Fibroblast of the aortic adventitia (primary cell): ENCODE data around the gene CLIC5. TPM values are rescaled to one million over a fixed set of nuclear protein-coding genes. Genes with fewer than 3 reads are reported as not detected.

Source experiments
- DNase-seq: peaks from one replicate; pipeline ENCODE4 v3.0.0-alpha.2; 2010; ENCODE audit warnings: low read depth
- H3K4me3 ChIP-seq: 2 replicates; pipeline ENCODE4 v1.5.1; 2011; ENCODE audit warnings: low read depth, mild to moderate bottlenecking, control low read depth, low read length, moderate library complexity
- total RNA-seq: library from RNA; depleted of rRNA; stranded (reverse); fragments of >200 nt; gene quantifications from 2 replicates; pipeline ENCODE4 v1.2.3, GENCODE V29; 2012; ENCODE audit warnings: low replicate concordance
- TF ChIP-seq, protein P1 (sequence below): IDR thresholded peaks from 2 replicates; pipeline ENCODE4 v1.5.1; 2011; ENCODE audit warnings: mild to moderate bottlenecking, low read length, control low read depth, inconsistent platforms; ENCODE audit not compliant: insufficient read depth

CLIC5 gene
- total RNA-seq, 1 donor, result not detected

DNA sequence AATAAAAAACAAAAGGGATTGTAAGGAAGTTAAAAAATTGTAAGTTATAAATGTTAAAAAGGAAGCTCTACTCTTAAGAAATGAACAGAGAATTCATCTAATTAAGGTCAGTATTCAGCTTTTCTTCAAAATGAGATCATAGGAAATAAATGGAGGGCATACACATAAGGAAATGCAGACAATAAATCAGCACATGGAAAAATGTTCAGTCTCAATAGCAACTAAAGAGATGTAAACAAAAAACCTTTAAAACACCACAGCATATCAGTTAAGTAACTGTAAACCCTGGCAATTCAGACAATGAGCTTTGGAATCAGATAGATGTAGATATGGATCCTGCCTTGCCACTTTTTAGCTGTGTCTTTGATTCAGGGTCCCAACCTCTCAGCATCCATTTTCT lies 24.0 kb upstream of the CLIC5 start:
- no peak for DNase-seq
- H3K4me3 ChIP-seq, result no peak overlapping the region
- TF ChIP-seq, protein P1, sequence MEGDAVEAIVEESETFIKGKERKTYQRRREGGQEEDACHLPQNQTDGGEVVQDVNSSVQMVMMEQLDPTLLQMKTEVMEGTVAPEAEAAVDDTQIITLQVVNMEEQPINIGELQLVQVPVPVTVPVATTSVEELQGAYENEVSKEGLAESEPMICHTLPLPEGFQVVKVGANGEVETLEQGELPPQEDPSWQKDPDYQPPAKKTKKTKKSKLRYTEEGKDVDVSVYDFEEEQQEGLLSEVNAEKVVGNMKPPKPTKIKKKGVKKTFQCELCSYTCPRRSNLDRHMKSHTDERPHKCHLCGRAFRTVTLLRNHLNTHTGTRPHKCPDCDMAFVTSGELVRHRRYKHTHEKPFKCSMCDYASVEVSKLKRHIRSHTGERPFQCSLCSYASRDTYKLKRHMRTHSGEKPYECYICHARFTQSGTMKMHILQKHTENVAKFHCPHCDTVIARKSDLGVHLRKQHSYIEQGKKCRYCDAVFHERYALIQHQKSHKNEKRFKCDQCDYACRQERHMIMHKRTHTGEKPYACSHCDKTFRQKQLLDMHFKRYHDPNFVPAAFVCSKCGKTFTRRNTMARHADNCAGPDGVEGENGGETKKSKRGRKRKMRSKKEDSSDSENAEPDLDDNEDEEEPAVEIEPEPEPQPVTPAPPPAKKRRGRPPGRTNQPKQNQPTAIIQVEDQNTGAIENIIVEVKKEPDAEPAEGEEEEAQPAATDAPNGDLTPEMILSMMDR, result no peak

DNA sequence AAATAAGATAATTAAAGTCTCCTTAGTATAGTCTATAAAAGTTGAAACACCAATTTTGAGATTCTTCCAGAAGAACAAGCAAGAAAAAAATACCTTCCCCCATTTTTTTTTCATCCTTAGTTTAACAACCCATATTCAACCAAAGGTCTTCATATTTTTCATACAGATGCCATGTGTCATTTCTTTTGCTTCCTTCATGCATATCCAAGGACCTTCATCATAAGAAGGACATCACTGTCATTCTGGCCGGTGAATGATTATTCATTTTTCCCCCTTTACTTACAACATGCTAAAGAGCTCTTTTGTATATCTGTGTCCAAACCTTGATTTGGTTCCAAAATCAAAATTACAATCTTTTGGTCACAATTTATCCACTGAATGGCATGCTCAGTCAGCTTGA lies 21.3 kb upstream of the CLIC5 start:
- DNase-seq, result no peak
- no peak overlapping the region for H3K4me3 ChIP-seq
- TF ChIP-seq, protein P1, result no peak

DNA sequence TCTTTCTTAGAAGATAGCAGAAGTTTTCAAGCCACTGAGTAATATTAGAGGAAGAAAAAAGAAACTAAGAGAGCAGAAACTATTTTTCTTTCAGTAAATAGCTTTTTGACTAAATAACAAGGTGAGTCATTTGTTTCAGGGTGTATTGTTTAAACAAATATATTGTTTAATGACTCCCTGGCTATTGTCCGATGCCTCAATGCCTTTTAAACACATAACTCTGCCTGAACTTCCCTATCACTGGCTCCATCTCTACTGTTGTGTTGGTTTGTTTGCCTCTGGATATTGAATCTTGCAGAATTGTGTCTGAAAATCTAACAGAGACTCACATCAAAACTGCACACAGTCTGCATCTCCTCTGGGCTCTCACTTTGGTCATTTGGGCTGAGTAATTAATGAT lies 19.6 kb upstream of the CLIC5 start:
- DNase-seq, result no peak
- no peak overlapping the region for H3K4me3 ChIP-seq
- TF ChIP-seq, protein P1, result no peak

DNA sequence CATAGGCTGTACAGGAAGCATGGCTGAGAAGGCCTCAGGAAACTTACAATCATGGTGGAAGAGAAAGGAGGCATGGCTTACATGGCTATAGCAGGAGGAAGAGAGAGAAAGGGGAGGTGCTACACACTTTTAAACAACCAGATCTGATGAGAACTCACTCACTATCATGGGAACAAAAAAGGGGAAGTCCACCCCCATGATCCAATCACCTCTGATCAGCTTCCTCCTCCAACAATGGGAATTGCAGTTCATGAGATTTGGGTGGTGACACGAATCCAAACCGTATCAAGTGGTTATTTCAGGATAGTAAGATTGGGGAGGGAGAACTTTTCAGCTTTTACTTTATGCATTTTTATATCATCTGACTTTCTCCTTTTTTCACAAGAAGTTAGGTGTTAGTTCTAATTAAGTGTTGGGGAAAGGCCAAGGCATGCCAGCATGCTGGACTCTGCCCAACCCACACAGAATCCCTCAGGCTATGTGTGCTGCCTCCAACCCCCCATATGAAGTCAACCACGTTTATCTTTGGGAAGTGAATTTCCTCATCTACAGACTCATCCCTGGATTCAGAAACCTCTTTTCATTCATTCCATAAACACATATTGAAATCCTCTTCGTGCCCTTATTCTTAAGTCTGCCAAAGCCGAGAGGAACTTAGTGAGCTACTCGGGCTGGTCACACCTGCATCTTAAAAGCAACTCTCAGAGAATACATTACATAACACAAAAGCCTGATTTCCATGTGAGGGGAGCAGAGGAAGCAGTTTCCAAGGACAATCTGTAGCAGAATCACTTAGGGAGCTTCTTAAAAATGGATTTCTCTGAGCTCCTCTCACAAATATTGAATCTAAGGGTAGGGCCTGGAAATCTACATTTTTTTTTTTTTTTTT lies 16.7 kb upstream of the CLIC5 start:
- H3K4me3 ChIP-seq, result no peak overlapping the region
- TF ChIP-seq, protein P1, result no peak
- no peak for DNase-seq

DNA sequence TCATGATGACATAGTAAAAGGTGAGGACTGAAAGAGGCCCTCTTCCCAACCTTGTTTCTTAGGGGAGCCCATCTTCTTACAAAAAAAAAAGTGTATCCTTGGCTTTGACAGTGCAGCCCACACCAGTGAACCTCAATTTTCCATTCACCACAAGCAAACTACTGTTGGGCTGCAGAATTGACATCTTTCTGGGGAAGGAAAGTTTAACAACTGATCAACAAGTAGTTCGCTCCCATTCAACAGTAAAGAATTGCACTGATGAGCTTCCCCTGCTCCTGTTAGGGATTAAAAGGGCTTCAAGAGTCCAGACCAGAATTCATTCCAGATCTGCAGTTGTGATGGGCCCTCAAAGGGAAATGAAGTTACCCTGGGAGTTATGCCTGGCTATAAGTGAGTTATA lies 13.9 kb upstream of the CLIC5 start:
- TF ChIP-seq, protein P1, result no peak
- DNase-seq, result no peak
- no peak overlapping the region for H3K4me3 ChIP-seq

DNA sequence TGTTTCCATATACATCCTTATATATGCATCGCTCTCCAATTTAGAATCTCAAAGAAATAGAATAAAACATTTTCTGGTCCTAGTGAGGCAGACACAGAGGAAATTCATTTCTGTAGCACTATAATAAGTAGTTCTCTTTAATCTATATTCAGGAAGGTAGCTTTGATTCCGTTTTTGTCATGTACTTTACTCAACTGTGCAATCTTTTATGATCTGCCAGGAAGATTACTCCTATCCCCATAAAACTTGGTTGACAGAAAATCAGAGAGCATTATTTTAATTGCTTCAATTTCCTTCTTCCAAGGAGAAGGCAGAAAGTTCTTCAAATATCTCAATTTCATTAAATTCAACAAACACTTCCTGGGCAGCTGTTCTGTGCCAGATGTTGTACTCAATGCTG lies 10.6 kb upstream of the CLIC5 start:
- DNase-seq, result no peak
- TF ChIP-seq, protein P1, result no peak
- H3K4me3 ChIP-seq, result no peak overlapping the region

DNA sequence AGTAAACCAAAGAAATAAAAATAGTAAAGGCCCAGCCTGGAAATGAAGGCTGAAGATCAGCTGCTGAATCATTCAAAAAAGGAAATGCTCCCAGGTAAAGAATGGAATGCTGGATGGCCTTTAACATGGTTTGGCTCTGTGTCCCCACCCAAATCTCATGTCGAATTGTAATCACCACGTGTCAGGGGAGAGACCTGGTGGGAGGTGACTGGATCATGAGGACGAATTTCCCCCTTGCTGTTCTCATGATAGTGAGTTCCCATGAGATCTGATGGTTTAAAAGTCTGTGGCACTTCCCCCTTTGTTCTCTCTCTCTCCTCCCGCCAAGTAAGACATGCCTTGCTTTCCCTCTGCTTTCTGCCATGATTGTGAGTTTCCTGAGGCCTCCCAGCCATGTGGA lies 9.9 kb upstream of the CLIC5 start:
- no peak overlapping the region for H3K4me3 ChIP-seq
- no peak for DNase-seq
- TF ChIP-seq, protein P1, result no peak
